ENCODE data around the gene DHX8. TPM values are rescaled to one million over a fixed set of nuclear protein-coding genes. Genes with fewer than 3 reads are reported as not detected.

The DHX8 gene
- polyA plus RNA-seq, 1 of the 3 experiments (the other 2 are of a cell fraction) = 31.3 TPM

DNA sequence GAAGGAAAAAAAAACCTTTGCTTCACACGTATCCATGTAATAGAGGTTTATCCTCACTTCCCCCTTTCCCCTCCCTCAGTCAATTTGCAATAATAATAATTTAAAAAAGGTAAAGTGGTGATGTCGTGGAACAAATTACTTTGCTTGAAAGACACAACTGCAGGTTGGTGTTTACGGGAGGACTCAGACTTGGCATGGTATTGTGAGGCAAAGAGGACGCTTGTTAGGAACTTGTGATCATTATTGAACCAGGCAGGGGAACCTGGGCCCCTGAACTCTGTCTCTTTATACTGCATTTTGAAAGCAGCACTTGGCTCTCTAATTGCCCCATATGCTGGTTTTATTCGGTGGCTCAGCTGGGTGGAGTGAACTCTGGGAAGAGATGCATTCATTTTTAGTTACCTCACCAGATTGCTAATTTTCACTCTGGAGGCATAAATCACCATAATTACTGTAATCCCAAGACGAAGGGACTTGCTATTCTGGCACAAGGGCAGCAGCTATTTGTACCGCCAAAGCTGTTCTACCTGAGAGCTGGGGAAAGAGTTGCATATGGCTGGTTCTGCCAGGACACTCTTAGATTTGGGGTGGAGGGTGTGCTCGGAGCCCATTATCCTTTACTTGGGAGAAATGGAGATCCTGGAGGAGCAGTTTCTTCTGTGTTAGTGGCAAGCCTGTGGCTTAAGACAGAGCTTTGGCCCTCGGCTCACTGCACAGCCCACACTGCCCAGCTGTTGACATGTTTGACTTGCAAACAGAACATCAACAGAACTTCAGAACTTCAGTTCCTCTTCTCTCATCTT is 5.7 kb upstream of the DHX8 start:
- H2AFZ ChIP-seq (ENCODE audit: low read depth) = no peak overlapping the region

DNA sequence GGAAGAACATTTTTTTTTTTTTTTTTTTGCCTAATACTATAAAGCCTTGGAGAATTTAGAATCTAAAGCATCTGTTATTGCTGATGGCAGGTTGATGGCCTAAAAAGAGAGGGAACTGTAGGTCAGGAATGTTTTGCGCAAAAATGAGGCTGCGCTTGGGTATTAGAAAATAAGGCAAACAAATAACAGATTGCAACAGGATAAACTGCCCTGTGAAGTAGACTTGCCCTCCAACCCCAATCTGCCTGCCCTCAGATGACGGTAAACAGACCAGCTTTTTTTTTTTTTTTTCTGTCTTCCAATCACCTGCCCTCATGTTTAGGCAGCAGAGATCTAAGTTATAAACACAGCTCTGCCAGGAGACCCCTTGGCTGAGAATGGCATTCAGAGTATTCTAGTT is 3.8 kb upstream of the DHX8 start:
- no peaks in the 10 kb centered on the region for H3K9me2 ChIP-seq
- no peak for TF ChIP-seq GABPA (IDR thresholded peaks at IDR 0.05; ENCODE audit: low read depth)
- no peak for TF ChIP-seq RFX5 (IDR thresholded peaks at IDR 0.05; ENCODE audit: low read length)
- TF ChIP-seq MEF2A (IDR thresholded peaks at IDR 0.05; ENCODE audit: borderline replicate concordance, low read depth) = no peak
- no peak for TF ChIP-seq POLR2AphosphoS5 (IDR thresholded peaks at IDR 0.05; ENCODE audit: low read depth, low read length)
- TF ChIP-seq RAD21 (IDR thresholded peaks at IDR 0.05; ENCODE audit: low read length) = no peak
- no peak overlapping the region for H3K4me3 ChIP-seq (ENCODE audit: low read depth in 2 of 2, low read length in 1 of 2)
- no peaks in the 10 kb centered on the region for H3F3A ChIP-seq (replicated peaks; ENCODE audit: insufficient read depth)
- ChIA-PET CTCF (interaction anchor here (1.1 to 9.9 kb wide), 2 partner anchors 74 to 84 kb away, joined by 3 to 430 read pairs; partner anchors contain the start of gene ARL4D), POLR2A (interaction anchor here (1.0 kb wide), 1 partner anchor 81 kb away, joined by 3 read pairs; the partner anchor contains the start of gene ARL4D)
- peaks cover 11% of the 10 kb centered on the region for H3K79me2 ChIP-seq (ENCODE audit: insufficient read depth)
- no peak overlapping the region for H3K27ac ChIP-seq (ENCODE audit: low read depth in 2 of 2, low read length in 1 of 2)
- H3K9me3 ChIP-seq = no peaks in the 10 kb centered on the region
- H3K27me3 ChIP-seq (ENCODE audit: insufficient read depth) = no peaks in the 10 kb centered on the region
- no peak overlapping the region for H2AFZ ChIP-seq (ENCODE audit: low read depth)
- no peaks in the 10 kb centered on the region for H4K20me1 ChIP-seq (ENCODE audit: insufficient read depth)
- no peaks in the 10 kb centered on the region for H3K36me3 ChIP-seq (replicated peaks in 1 of 2; ENCODE audit: control insufficient read depth in 1 of 2, insufficient read depth in 2 of 2, low read length in 1 of 2)
- no peak overlapping the region for H3K9ac ChIP-seq
- no peak for DNase-seq
- H3K4me1 ChIP-seq (ENCODE audit: control insufficient read depth in 1 of 2, insufficient read depth in 2 of 2, low read depth in 1 of 2, low read length in 1 of 2) = peaks cover 2 to 3% of the 10 kb centered on the region in 2 experiments; a peak in 1 of 4 replicates
- no peak overlapping the region for H3K4me2 ChIP-seq
- WGBS (ENCODE audit: low lambda C conversion rate) = 86% methylated on average over 3 of the region's 3 CpGs

More for the DNA sequence above, 5.7 kb upstream of the DHX8 start:
- Histone ChIP-seq H3F3A (replicated peaks; ENCODE audit: insufficient read depth) (no peaks in the 10 kb centered on the region), H3K4me1 (ENCODE audit: control insufficient read depth in 1 of 2, insufficient read depth in 2 of 2, low read depth in 1 of 2, low read length in 1 of 2) (no peaks in the 10 kb centered on the region; a peak in 1 of 4 replicates), H3K36me3 (replicated peaks in 1 of 2; ENCODE audit: control insufficient read depth in 1 of 2, insufficient read depth in 2 of 2, low read length in 1 of 2) (no peaks in the 10 kb centered on the region), H3K9me3 (no peaks in the 10 kb centered on the region), H3K4me3 (ENCODE audit: low read depth in 2 of 2, low read length in 1 of 2) (no peak overlapping the region), H3K4me2 (no peak overlapping the region), H3K9ac (no peak overlapping the region), H3K27ac (ENCODE audit: low read depth in 2 of 2, low read length in 1 of 2) (no peak overlapping the region), H3K27me3 (ENCODE audit: insufficient read depth) (no peaks in the 10 kb centered on the region), H4K20me1 (ENCODE audit: insufficient read depth) (no peaks in the 10 kb centered on the region), H3K79me2 (ENCODE audit: insufficient read depth) (no peaks in the 10 kb centered on the region), H3K9me2 (no peaks in the 10 kb centered on the region)
- ChIA-PET CTCF (interaction anchor here (1.0 to 3.8 kb wide), 2 partner anchors 84 to 85 kb away, joined by 4 to 20 read pairs; no protein-coding TSS in a partner anchor), POLR2A (no interaction called here)
- 82% methylated on average over 9 of the region's 9 CpGs for WGBS (ENCODE audit: low lambda C conversion rate)
- TF ChIP-seq TEAD4 (IDR thresholded peaks at IDR 0.05; ENCODE audit: borderline replicate concordance, insufficient read depth) (no peak), YY1 (IDR thresholded peaks at IDR 0.05; ENCODE audit: low read depth) (no peak), RXRA (IDR thresholded peaks at IDR 0.05; ENCODE audit: borderline replicate concordance, low read depth) (no peak), FOSL2 (IDR thresholded peaks at IDR 0.05; ENCODE audit: borderline replicate concordance, low read depth) (no peak), NRF1 (IDR thresholded peaks at IDR 0.05; ENCODE audit: low read depth, low read length) (no peak), MXI1 (IDR thresholded peaks at IDR 0.05; ENCODE audit: low read depth, low read length) (no peak), TCF12 (IDR thresholded peaks at IDR 0.05) (no peak), CHD2 (IDR thresholded peaks at IDR 0.05; ENCODE audit: low read length, partially characterized antibody) (no peak), ELF1 (IDR thresholded peaks at IDR 0.05) (no peak), SMC3 (IDR thresholded peaks at IDR 0.05; ENCODE audit: low read depth, low read length) (no peak)
- TF ChIP-seq, protein P1, sequence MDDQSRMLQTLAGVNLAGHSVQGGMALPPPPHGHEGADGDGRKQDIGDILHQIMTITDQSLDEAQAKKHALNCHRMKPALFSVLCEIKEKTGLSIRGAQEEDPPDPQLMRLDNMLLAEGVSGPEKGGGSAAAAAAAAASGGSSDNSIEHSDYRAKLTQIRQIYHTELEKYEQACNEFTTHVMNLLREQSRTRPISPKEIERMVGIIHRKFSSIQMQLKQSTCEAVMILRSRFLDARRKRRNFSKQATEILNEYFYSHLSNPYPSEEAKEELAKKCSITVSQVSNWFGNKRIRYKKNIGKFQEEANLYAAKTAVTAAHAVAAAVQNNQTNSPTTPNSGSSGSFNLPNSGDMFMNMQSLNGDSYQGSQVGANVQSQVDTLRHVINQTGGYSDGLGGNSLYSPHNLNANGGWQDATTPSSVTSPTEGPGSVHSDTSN (IDR thresholded peaks at IDR 0.05) = no peak
- TF ChIP-seq, protein P2, sequence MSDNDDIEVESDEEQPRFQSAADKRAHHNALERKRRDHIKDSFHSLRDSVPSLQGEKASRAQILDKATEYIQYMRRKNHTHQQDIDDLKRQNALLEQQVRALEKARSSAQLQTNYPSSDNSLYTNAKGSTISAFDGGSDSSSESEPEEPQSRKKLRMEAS (IDR thresholded peaks at IDR 0.05; ENCODE audit: low read depth) = no peak
- no peak for DNase-seq

Measured in SK-N-SH (cell line).